Spleen (tissue), 11 donors: ENCODE data around the gene ACR. TPM values are rescaled to one million over a fixed set of nuclear protein-coding genes. Genes with fewer than 3 reads are reported as not detected.

Source experiments
- DNase-seq: peaks from one replicate; pipeline ENCODE4 v3.0.0-alpha.2; 2020
- H3K27ac ChIP-seq, 8 donors: fragments of 200-600 bp; sonication (generic) in 7 of 8; 1 replicate in 4 of 8; 2 replicates in 4 of 8; pipeline versions ENCODE4 v1.5.0 to v1.8.0; 2016 to 2021; ENCODE audit warnings: inconsistent platforms in 4 of 8, mild to moderate bottlenecking in 4 of 8, moderate library complexity in 1 of 8
- H3K27me3 ChIP-seq, 7 donors: fragments of 200-600 bp; sonication (generic) in 6 of 7; replicated peaks in 1 of 7; 1 replicate in 4 of 7; 2 replicates in 3 of 7; pipeline versions ENCODE4 v1.5.0 to v1.8.0; 2016 to 2021; ENCODE audit warnings: inconsistent platforms in 3 of 7, mild to moderate bottlenecking in 1 of 7
- H3K36me3 ChIP-seq, 6 donors: fragments of 200-600 bp; sonication (generic) in 5 of 6; 1 replicate in 4 of 6; 2 replicates in 2 of 6; pipeline versions ENCODE4 v1.5.0 to v1.8.0; 2016 to 2021; ENCODE audit warnings: inconsistent platforms in 2 of 6
- H3K4me1 ChIP-seq, 6 donors: fragments of 200-600 bp; sonication (generic) in 5 of 6; 1 replicate in 3 of 6; 2 replicates in 3 of 6; pipeline versions ENCODE4 v1.5.0 to v1.8.0; 2016 to 2021; ENCODE audit warnings: inconsistent platforms in 3 of 6
- H3K4me3 ChIP-seq, 8 donors: fragments of 200-600 bp; sonication (generic) in 7 of 8; 1 replicate in 4 of 8; 2 replicates in 4 of 8; pipeline versions ENCODE4 v1.5.0 to v1.8.0; 2016 to 2021; ENCODE audit warnings: inconsistent platforms in 4 of 8, mild to moderate bottlenecking in 4 of 8, moderate library complexity in 2 of 8
- H3K9me3 ChIP-seq, 8 donors: fragments of 200-600 bp; sonication (generic) in 7 of 8; 1 replicate in 4 of 8; 2 replicates in 4 of 8; pipeline versions ENCODE4 v1.5.0 to v1.8.0; 2016 to 2021; ENCODE audit warnings: inconsistent platforms in 4 of 8
- CTCF ChIP-seq, 11 experiments: fragments of 200-600 bp in 7 of 11; fragments of 450-650 bp in 4 of 11; sonication (generic) in 4 of 11; IDR thresholded peaks in 8 of 11; conservative IDR thresholded peaks in 3 of 11; 1 replicate in 7 of 11; 2 replicates in 4 of 11; pipeline versions ENCODE4 v1.4.0 to v1.8.0; 2016 to 2021; ENCODE audit warnings: antibody characterized with exemption in 11 of 11, inconsistent platforms in 4 of 11, mild to moderate bottlenecking in 1 of 11
- POLR2A ChIP-seq, 3 donors: fragments of 450-650 bp; IDR thresholded peaks; one replicate each; pipeline ENCODE4 v1.5.1; 2017; ENCODE audit warnings: antibody characterized with exemption in 3 of 3, mild to moderate bottlenecking in 1 of 3
- POLR2AphosphoS5 ChIP-seq, 3 donors: sonication (generic); formaldehyde crosslinking; IDR thresholded peaks; one replicate each; pipeline ENCODE4 v1.5.1; 2017; ENCODE audit warnings: antibody characterized with exemption in 3 of 3
- WGBS, 5 donors: extraction: QIAGEN DNeasy Blood & Tissue Kit in 3 of 5; methylation state at CpG; one replicate each; pipeline versions ENCODE4 v1.1.5 to v1.1.7; 2013 to 2018; 5-methylcytosine and 5-hydroxymethylcytosine counted together
- intact Hi-C: fragments of 100-400 bp; cut with DNase I; formaldehyde crosslinking; loops from one replicate; pipeline ENCODE4 v1.15.0; 2023; ENCODE audit warnings: low total_unique reads
- polyA plus RNA-seq, 3 donors: library from polyadenylated mRNA; stranded (reverse); fragments of 200-250 nt; gene quantifications; one replicate each; pipeline ENCODE4 v1.2.1, GENCODE V29; 2013
- total RNA-seq, 7 donors: library from RNA; depleted of rRNA in 3 of 7; stranded (reverse); fragments of >200 nt in 3 of 7; fragmentation: NEBNext Ultra II Directional in 4 of 7; extraction: Animal tissue kit (Norgen Biotek cat#: 25700) in 4 of 7; gene quantifications; one replicate each; pipeline versions ENCODE4 v1.1.0 to v1.2.1, GENCODE V29; 2016 to 2021
- donor health status: healthy with polysubstance abuse.
- donor health status: DM: no; HTN: no; CAD: no; lungs with moderate emphysema.
- donor health status: DM: no; HTN: no; CAD: no.
- donor health status: Bipolar disorder and iron deficiency.
- donor health status: healthy.
- donor health status: DM: no; HTN: no; CAD: no.
- donor health status: DM: yes; HTN: yes; CAD: no.

ACR gene
- total and polyA plus RNA-seq, 10 donors: 0.21 to 12.5 (median 1.7) TPM

DNA sequence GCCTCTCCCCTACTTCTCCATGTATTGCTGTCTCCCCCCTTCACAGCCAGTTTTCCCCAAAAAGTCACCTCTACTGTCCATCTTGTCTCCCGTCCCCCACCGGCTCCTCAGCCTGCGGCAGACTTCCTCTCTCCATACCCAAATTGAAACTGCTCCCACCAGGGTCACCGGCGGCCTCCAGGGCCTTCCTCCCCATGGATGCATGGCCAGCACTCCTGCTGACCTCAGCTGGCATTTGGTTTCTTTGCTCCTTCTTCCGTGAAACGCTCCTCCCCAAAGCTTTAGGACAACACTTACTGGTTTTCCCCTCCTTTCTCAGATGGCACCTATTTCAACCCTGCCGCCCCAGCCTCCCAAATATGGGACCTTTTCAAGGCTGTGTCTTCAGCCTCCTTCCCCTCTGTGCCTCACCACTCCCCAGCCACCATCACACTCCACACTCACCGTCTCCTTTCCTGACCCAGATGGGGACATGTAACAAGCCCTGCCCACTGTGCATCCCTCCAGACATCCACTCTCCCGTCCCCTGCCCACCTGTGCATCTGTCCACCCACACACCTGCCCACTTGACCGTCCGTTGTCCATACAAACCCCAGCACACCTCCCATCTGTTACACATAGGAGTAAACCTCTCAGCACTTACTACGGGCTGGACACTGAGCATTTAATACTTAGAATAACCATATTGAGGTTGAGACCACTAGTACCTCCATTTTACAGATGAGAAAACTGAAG is 21.5 kb upstream of the ACR start:
- WGBS, 5 donors: 71 to 87% (median 78%) methylated on average over 13 of the region's 13 CpGs
- TF ChIP-seq POLR2AphosphoS5 (IDR thresholded peaks at IDR 0.05) (peak in 1 of 3 donors; percentile 52), POLR2A (IDR thresholded peaks at IDR 0.05) (no peak), CTCF (IDR thresholded peaks at IDR 0.05 in 8 of 11, conservative IDR thresholded peaks at IDR 0.05 in 3 of 11) (no peak)
- H3K4me3 ChIP-seq: no peak overlapping the region
- intact Hi-C loops: no loop called here
- H3K27me3 ChIP-seq: peaks cover 0 to 8% (median 0%) of the 10 kb centered on the region in 7 donors
- H3K9me3 ChIP-seq: no peaks in the 10 kb centered on the region
- no peak for DNase-seq
- peaks cover 0 to 48% (median 0%) of the 10 kb centered on the region in 6 donors for H3K36me3 ChIP-seq
- H3K27ac ChIP-seq: peak overlapping the region in 3 of 8 donors; percentile 5 to 74 (median 56)
- H3K4me1 ChIP-seq: peaks cover 0 to 85% (median 30%) of the 10 kb centered on the region in 6 donors

GRCh38 chr22:50717709-50718351 is 20.2 kb upstream of the ACR start:
- WGBS, 5 donors: 77 to 83% (median 80%) methylated on average over 10 of the region's 10 CpGs
- TF ChIP-seq POLR2A (IDR thresholded peaks at IDR 0.05): no peak
- TF ChIP-seq CTCF (IDR thresholded peaks at IDR 0.05 in 8 of 11, conservative IDR thresholded peaks at IDR 0.05 in 3 of 11): no peak
- peak in 2 of 3 donors; percentile 40 to 52 for TF ChIP-seq POLR2AphosphoS5 (IDR thresholded peaks at IDR 0.05)
- no peak for DNase-seq
- peaks cover 0 to 54% (median 0%) of the 10 kb centered on the region in 6 donors for H3K36me3 ChIP-seq
- H3K9me3 ChIP-seq: no peaks in the 10 kb centered on the region
- intact Hi-C loops: no loop called here
- H3K27me3 ChIP-seq: peaks cover 0 to 10% (median 0%) of the 10 kb centered on the region in 7 donors
- no peak overlapping the region for H3K4me3 ChIP-seq
- no peak overlapping the region for H3K27ac ChIP-seq
- H3K4me1 ChIP-seq: peaks cover 0 to 85% (median 30%) of the 10 kb centered on the region in 6 donors

DNA sequence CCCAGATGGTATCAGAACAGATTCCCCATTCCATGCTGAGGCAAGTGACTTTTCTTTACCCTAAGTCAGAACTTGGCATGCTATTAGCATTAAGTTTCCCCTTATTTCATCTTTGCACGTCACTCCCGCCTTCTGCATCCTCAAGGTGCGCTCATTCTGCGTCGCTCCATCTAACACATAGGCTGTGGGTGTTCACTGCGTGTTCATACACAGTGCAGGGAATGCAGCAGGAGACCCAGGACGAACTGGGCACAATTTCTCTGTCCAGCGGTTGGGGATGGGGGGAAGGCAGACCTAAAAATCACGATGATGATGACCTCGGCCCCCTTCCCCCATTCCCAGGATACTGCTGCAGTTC is 19.7 kb upstream of the ACR start:
- Histone ChIP-seq H3K27me3 (peaks cover 0 to 10% (median 0%) of the 10 kb centered on the region in 7 donors), H3K4me1 (peaks cover 0 to 85% (median 30%) of the 10 kb centered on the region in 6 donors), H3K9me3 (no peaks in the 10 kb centered on the region), H3K36me3 (peaks cover 0 to 59% (median 0%) of the 10 kb centered on the region in 6 donors), H3K4me3 (no peak overlapping the region), H3K27ac (no peak overlapping the region)
- 86 to 94% (median 90%) methylated on average over 10 of the region's 10 CpGs for WGBS, 5 donors
- TF ChIP-seq POLR2AphosphoS5 (IDR thresholded peaks at IDR 0.05) (no peak), POLR2A (IDR thresholded peaks at IDR 0.05) (no peak), CTCF (IDR thresholded peaks at IDR 0.05 in 8 of 11, conservative IDR thresholded peaks at IDR 0.05 in 3 of 11) (no peak)
- no peak for DNase-seq
- intact Hi-C loops: no loop called here

DNA sequence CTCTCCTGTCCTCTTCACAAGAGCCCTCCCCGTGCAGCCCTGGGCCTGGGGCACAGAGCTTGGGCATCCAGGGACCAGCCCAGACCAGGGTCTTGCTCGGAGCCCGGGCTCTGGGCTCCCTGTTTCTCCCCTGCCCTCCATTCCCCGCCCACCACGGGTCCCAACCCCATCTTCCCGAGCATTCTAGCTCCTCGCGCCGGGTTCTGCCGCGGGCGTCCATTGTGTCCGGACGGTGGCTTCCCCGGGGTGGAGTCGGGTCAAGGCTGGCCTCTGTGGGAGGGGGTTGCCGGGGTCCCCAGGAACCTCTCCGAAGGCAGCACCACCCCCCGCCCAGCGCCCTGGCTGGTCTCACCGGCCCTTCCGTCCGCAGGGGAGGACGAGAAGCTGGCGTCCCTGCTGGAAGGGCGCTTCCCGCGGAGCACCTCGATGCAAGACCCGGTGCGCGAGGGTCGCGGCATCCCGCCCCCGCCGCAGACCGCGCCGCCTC is 18.1 kb upstream of the ACR start:
- Histone ChIP-seq H3K9me3 (no peaks in the 10 kb centered on the region), H3K4me1 (peaks cover 0 to 86% (median 37%) of the 10 kb centered on the region in 6 donors), H3K4me3 (peak overlapping the region in 1 of 8 donors; percentile 21), H3K27ac (peak overlapping the region in 3 of 8 donors; percentile 15 to 46 (median 40)), H3K36me3 (peaks cover 0 to 67% (median 0%) of the 10 kb centered on the region in 6 donors), H3K27me3 (peaks cover 0 to 10% (median 0%) of the 10 kb centered on the region in 7 donors)
- intact Hi-C loops: no loop called here
- TF ChIP-seq POLR2A (IDR thresholded peaks at IDR 0.05) (no peak), POLR2AphosphoS5 (IDR thresholded peaks at IDR 0.05) (peak in 2 of 3 donors; percentile 27 to 58)
- no peak for DNase-seq
- 60 to 92% (median 74%) methylated on average over 28 to 40 of the region's 40 CpGs for WGBS, 5 donors
